GM12892 (cell line): ENCODE measurements around the gene PSENEN.

Experiments used
- DNase-seq: peaks from one replicate; pipeline ENCODE4 v3.0.0; 2011; ENCODE audit not compliant: insufficient read length
- FAIRE-seq: peaks from 2 replicates; lab custom pipeline; 2011; peaks lifted over from hg19 to GRCh38; lab: Jason Lieb, UNC
- POLR2A ChIP-seq: IDR thresholded peaks from 2 replicates; pipeline ENCODE4 v1.6.1; 2011; ENCODE audit warnings: low read depth, low read length, control low read depth
- POLR2AphosphoS5 ChIP-seq: IDR thresholded peaks from 2 replicates; pipeline ENCODE4 v1.6.1; 2011; ENCODE audit warnings: low read depth, low read length, control low read depth
- TAF1 ChIP-seq: IDR thresholded peaks from 2 replicates; pipeline ENCODE4 v1.6.1; 2011; ENCODE audit warnings: low read depth, mild to moderate bottlenecking, control low read depth, low read length, borderline replicate concordance

PSENEN gene

GRCh38 chr19:35738021-35738886 lies 7.2 kb upstream of the PSENEN start:
- DNase-seq (no peak), FAIRE-seq (no peak)
- peak; percentile 38; the same call in 1 of the 2 replicates for TF ChIP-seq POLR2A
- peak; percentile 47 for TF ChIP-seq POLR2AphosphoS5
- TF ChIP-seq TAF1 = no peak

- no peak for TF ChIP-seq POLR2AphosphoS5
- no peak for TF ChIP-seq POLR2A
- no peak for TF ChIP-seq TAF1
- DNase-seq = no peak
- FAIRE-seq = no peak
Observed at GRCh38 chr19:35738887-35739229, 6.6 kb upstream of the PSENEN start.

GRCh38 chr19:35739275-35740107 lies 6.0 kb upstream of the PSENEN start:
- FAIRE-seq (no peak), DNase-seq (no peak)
- TF ChIP-seq POLR2A = no peak
- no peak for TF ChIP-seq TAF1
- TF ChIP-seq POLR2AphosphoS5 = peak; percentile 38; the same call in 1 of the 2 replicates

GRCh38 chr19:35740108-35740422 lies 5.4 kb upstream of the PSENEN start:
- FAIRE-seq = peak; percentile 21
- TF ChIP-seq TAF1 = no peak
- no peak for TF ChIP-seq POLR2A
- TF ChIP-seq POLR2AphosphoS5 = no peak
- DNase-seq = no peak

GRCh38 chr19:35740423-35741202 lies 4.8 kb upstream of the PSENEN start:
- TF ChIP-seq POLR2A (peak; percentile 72; the same call in 1 of the 2 replicates), POLR2AphosphoS5 (peak; percentile 79; the same call in 1 of the 2 replicates), TAF1 (peak; percentile 44; the same call in 1 of the 2 replicates)
- FAIRE-seq (peak; percentile 96), DNase-seq (peak; percentile 99)

GRCh38 chr19:35741203-35741515 lies 4.3 kb upstream of the PSENEN start:
- no peak for DNase-seq
- TF ChIP-seq POLR2A (no peak), POLR2AphosphoS5 (no peak), TAF1 (no peak)
- no peak for FAIRE-seq

DNA sequence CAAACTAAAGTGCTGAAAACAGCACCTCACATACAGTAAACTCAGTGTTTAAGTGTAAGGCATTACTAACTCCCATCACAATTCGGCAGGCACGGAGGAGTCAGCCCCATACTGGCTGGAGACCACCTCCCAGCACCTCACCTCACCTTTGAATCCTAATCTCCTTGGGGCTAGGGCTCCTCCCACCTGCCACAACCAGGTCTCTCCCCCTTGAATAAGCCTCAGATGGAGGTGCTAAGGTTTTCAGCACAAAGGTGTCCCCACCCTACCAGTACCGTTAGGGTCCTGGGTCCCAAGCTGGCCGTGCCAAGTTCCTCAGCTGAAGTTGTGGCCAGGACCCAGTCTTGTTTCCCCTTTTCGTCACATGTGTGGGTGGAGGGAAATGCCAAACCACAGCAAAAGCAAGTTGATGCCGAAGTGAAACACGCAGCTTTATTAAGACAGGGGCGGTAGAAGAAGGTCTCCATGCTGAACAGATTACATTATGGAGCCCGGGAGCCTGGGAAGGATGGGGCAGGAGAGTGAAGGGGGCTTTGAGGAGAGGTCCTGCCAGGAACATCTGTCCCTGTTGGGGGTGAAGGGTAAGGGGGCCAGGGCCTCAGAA lies 3.2 kb upstream of the PSENEN start, which contains the start of gene IGFLR1:
Gene IGFLR1, minus strand, starts transcription at position 332 of the 604 bp plus-strand sequence. CDS start 1,272 bp downstream, outside the sequence.
- DNase-seq = no peak
- FAIRE-seq = peak; percentile 94
- TF ChIP-seq TAF1 (peak; percentile 73), POLR2AphosphoS5 (peak; percentile 59; the same call in 1 of the 2 replicates), POLR2A (peak; percentile 84)

GRCh38 chr19:35743640-35744429 lies 1.6 kb upstream of the PSENEN start:
- DNase-seq (no peak), FAIRE-seq (no peak)
- no peak for TF ChIP-seq POLR2A
- no peak for TF ChIP-seq POLR2AphosphoS5
- no peak for TF ChIP-seq TAF1

DNA sequence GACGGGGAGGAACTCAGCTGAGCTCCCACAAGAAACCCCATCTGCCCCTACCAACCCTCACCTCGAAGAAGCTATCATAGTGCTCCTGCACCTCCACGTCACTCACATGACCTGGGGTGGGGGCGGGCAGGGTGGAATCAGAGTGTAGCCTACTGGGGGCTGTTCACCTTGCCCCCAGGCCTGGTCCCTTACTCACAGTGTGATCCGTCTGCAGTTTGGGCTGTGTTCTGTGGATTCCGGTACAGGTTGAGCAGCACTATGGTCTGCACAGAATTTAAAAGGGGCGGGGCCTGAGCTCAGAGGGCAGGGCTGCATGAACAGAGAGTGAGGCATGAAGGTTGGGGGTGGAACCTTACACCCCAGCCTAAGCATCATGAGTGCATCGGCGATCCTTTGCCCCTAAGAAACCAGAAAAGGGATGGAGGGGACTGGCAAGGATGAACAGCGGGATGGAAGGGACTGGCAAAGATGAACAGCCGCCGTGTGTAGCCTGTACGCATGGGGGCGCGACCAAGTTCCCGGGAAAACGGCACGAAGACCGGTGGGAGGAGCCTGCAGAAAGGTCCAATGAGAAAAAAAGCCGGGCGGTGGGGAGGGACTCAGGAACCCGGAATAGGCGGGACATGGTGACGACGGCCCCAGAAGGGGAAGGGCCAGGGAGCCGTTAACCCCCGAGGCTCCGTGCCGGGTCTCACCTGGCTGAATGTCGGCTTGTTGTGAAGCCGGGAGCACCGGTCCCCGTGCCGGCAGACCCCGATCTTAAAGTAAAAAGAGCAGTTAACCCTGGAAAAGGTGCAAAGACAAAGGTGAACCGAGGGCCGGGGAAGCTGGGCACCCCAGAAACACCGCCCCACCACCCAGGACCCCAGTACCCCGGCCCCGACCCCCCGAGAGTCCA lies 772 bp upstream of the PSENEN start:
- FAIRE-seq (no peak), DNase-seq (peak; percentile 74)
- TF ChIP-seq TAF1 (0 out of 2 replicates have a peak, but pooled peaks have one; percentile 26), POLR2AphosphoS5 (peak; percentile 91), POLR2A (peak; percentile 90)

DNA sequence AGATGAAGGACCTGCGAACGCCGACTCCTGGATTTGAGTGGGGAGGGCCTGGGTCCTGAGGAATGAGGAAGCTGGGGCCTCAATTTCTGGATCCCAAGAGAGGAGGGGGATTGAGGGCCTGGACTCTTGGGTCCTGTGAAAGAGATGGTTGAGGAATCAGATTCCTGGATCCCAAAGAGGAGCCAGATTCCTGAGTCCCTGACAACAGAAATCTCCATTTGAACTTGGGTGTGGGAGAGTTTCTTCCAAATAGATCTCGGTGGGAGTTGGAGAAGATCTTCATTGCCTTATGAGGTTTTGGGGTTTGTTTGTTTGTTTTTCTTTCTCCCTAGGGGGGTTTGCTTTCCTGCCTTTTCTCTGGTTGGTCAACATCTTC lies 624 bp downstream of the PSENEN start:
- TF ChIP-seq POLR2A = no peak
- TF ChIP-seq TAF1 = no peak
- no peak for FAIRE-seq
- DNase-seq = no peak

- no peak for DNase-seq
- FAIRE-seq = no peak
- TF ChIP-seq POLR2A (no peak), POLR2AphosphoS5 (no peak), TAF1 (no peak)
Observed at GRCh38 chr19:35746531-35746930, 1.1 kb downstream of the PSENEN start.
